GM12892 (cell line): Measurements from ENCODE around the gene FBXL20.

ENCODE experiments used
- POLR2A ChIP-seq: IDR thresholded peaks from 2 replicates; pipeline ENCODE4 v1.6.1; 2011; ENCODE audit warnings: low read depth, low read length, control low read depth
- POLR2AphosphoS5 ChIP-seq: IDR thresholded peaks from 2 replicates; pipeline ENCODE4 v1.6.1; 2011; ENCODE audit warnings: low read depth, low read length, control low read depth
- TAF1 ChIP-seq: IDR thresholded peaks from 2 replicates; pipeline ENCODE4 v1.6.1; 2011; ENCODE audit warnings: low read depth, mild to moderate bottlenecking, control low read depth, low read length, borderline replicate concordance

- TF ChIP-seq POLR2A (no peak), TAF1 (no peak), POLR2AphosphoS5 (no peak)
These were observed 1.6 kb downstream of the FBXL20 start for GRCh38 chr17:39399791-39400190.
